ENCODE results near the gene OVCA2.
"Not testable (repeated sequence)": the region's sequence is repeated elsewhere in the genome, so short reads cannot be mapped to it uniquely, and the experiment has no call there.

The OVCA2 gene

DNA sequence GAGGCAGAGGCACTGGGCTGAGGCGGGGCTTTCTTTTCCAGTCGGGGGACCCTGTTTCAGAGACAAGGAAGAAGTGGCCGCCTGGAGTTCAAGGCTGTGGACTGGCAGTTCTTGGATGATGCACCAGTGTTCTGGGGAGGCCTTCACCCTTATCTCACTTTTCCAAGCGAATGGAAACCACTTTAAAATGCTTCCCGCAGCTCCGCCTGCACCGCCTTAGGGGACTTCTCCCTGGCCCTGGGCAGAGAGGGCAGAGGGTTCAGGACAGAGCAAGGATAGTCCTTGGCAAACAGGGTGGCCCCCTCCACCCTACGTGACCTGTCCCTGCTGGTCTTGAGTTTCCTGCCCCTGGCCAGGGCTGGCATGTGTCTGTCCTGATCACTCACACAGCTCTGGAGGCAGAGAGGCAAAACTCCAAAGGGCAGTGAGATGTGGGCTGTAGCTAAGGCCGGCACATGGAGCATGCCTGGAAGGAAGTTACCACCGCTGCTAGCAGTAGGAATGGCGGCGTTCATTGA, 37.3 kb upstream of the OVCA2 start:
- H3K4me1 ChIP-seq (ENCODE audit: control insufficient read depth, insufficient read depth, low read length): peaks cover 7% of the 10 kb centered on the region
- H3K36me3 ChIP-seq (ENCODE audit: control insufficient read depth, insufficient read depth, low read length): no peaks in the 10 kb centered on the region
- no peak overlapping the region for H3K9ac ChIP-seq (ENCODE audit: low read length)
- no peaks in the 10 kb centered on the region for H3K27me3 ChIP-seq (ENCODE audit: control insufficient read depth, insufficient read depth, low read length)
- no peak overlapping the region for H3K27ac ChIP-seq (ENCODE audit: low read depth, low read length)
- H3K4me3 ChIP-seq (ENCODE audit: low read length): no peak overlapping the region

GRCh38 chr17:2008332-2009126, 33.3 kb upstream of the OVCA2 start:
- Histone ChIP-seq H3K36me3 (ENCODE audit: control insufficient read depth, insufficient read depth, low read length) (no peaks in the 10 kb centered on the region), H3K9ac (ENCODE audit: low read length) (no peak overlapping the region), H3K4me1 (ENCODE audit: control insufficient read depth, insufficient read depth, low read length) (peaks cover 2% of the 10 kb centered on the region), H3K27me3 (ENCODE audit: control insufficient read depth, insufficient read depth, low read length) (no peaks in the 10 kb centered on the region), H3K27ac (ENCODE audit: low read depth, low read length) (no peak overlapping the region), H3K4me3 (ENCODE audit: low read length) (no peak overlapping the region)

- Histone ChIP-seq H3K27ac (ENCODE audit: low read depth, low read length) (no peak overlapping the region), H3K36me3 (ENCODE audit: control insufficient read depth, insufficient read depth, low read length) (no peaks in the 10 kb centered on the region), H3K4me3 (ENCODE audit: low read length) (no peak overlapping the region), H3K9ac (ENCODE audit: low read length) (no peak overlapping the region), H3K4me1 (ENCODE audit: control insufficient read depth, insufficient read depth, low read length) (peaks cover 2% of the 10 kb centered on the region), H3K27me3 (ENCODE audit: control insufficient read depth, insufficient read depth, low read length) (no peaks in the 10 kb centered on the region)
Measured at GRCh38 chr17:2009737-2010136, 32.1 kb upstream of the OVCA2 start.

DNA sequence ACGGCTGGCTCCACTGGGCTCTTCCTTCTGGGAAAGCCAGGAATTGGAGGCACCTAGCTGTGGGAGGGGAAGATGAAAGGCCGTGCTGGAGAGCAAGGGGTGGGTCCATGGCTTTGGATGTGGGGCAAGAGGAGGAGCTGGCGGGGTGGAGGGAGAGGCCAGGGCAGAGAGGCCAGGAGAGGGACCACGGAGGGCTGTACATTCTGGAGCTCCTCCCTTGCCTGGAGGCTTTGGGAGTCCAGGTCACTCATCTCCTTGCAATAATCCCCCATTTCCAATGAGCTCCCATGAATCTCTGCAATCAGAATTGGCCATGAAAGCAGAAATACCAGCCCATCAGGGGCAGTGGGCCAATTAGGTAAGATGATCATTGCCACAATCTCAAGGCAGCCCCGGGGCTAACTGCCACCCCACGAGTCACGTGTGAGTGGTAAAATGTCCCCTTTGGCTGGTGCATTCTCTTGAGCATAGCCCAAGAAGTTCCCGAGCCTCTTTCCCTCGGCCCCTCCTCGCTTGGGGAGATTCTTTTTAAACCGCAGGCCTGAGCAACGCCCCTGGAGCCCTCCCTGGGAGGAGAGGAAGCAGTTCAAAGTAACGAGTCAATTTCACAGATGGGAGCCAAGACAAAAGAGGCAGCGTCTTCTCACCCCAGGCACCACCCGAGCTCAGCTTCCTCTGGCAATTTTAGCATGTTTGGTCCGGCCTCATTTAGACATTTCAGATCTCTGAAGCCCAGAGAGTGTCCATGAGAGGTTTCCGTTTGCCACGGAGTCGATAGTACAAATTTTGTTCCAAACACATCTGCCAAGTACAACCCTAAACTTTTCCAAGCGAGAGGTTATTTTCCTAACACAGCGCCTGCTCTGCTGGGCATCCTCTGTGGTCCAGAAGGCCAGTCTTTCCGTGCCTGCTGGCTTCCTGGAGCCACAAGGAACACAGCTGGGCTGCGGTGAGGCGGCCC, 30.1 kb upstream of the OVCA2 start:
- Histone ChIP-seq H3K27ac (ENCODE audit: low read depth, low read length) (no peak overlapping the region), H3K4me1 (ENCODE audit: control insufficient read depth, insufficient read depth, low read length) (peaks cover 2% of the 10 kb centered on the region), H3K27me3 (ENCODE audit: control insufficient read depth, insufficient read depth, low read length) (no peaks in the 10 kb centered on the region), H3K36me3 (ENCODE audit: control insufficient read depth, insufficient read depth, low read length) (no peaks in the 10 kb centered on the region), H3K9ac (ENCODE audit: low read length) (no peak overlapping the region), H3K4me3 (ENCODE audit: low read length) (no peak overlapping the region)

DNA sequence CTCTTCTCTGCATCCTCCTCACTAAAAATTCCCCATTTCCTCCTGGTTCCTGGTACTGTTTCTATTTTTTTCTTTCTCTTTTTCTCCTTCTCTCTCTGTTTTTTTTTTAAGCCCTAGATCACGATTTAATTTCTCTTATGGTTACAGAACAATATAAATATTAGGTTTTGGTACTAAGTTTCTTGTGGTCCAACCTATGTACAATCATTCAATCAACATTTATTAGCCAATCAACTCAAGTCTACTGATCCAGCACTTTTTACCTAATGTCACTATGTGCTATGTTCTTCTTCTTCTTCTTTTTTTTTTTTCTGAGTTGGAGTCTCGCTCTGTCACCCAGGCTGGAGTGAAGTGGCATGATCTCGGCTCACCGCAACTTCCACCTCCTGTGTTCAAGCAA, 29.3 kb upstream of the OVCA2 start:
- Histone ChIP-seq H3K27me3 (ENCODE audit: control insufficient read depth, insufficient read depth, low read length) (no peaks in the 10 kb centered on the region), H3K9ac (ENCODE audit: low read length) (no peak overlapping the region), H3K27ac (ENCODE audit: low read depth, low read length) (no peak overlapping the region), H3K36me3 (ENCODE audit: control insufficient read depth, insufficient read depth, low read length) (no peaks in the 10 kb centered on the region), H3K4me1 (ENCODE audit: control insufficient read depth, insufficient read depth, low read length) (peaks cover 2% of the 10 kb centered on the region), H3K4me3 (ENCODE audit: low read length) (no peak overlapping the region)

DNA sequence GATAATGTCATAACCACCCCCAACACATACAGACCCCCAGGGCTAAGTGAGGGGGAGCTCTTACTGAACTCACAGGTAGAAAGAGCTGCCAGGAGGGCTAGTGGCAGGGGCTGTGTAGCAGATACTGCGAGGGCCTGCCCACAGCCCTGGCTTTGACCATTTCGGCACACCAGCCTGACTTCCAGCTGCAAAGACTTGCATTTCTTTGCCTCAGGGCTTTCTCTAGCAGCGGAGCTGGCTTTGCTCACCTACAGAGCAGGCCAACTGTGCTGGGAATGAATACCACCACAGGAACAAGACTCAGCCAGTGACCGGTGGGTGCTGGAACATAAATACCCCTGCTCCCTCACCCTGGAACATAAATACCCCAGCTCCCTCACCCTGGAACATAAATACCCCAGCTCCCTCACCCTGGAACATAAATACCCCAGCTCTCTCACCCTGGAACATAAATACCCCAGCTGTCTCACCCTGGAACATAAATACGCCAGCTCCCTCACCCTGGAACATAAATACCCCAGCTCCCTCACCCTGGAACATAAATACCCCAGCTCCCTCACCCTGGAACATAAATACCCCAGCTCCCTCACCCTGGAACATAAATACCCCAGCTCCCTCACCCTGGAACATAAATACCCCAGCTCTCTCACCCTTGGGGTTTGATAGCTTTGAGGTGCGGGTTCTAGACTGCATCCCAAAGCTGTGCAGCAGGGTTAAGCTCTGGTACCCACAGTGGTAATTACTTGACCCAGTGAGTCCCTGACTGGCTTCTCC, 28.4 kb upstream of the OVCA2 start:
- H3K4me3 ChIP-seq (ENCODE audit: low read length): not testable (repeated sequence)

DNA sequence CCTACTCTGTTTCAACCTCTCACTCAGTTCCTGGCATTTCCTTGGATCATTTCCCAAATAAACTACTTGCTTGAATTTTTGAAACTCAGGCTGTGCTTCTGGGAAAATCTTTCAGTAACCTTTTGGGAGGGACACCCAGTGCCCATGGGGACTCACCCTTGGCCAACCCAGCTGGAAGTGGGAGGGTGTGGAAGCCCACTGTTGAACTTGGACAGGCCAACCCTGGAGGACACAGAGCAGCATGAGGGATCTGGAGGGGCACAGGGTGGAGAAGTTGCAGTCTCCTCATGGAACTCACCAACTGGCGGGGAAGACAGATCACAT, 27.9 kb upstream of the OVCA2 start:
- no peaks in the 10 kb centered on the region for H3K36me3 ChIP-seq (ENCODE audit: control insufficient read depth, insufficient read depth, low read length)
- H3K4me1 ChIP-seq (ENCODE audit: control insufficient read depth, insufficient read depth, low read length): peaks cover 2% of the 10 kb centered on the region
- peaks cover 10% of the 10 kb centered on the region for H3K27me3 ChIP-seq (ENCODE audit: control insufficient read depth, insufficient read depth, low read length)
- no peak overlapping the region for H3K4me3 ChIP-seq (ENCODE audit: low read length)
- no peak overlapping the region for H3K27ac ChIP-seq (ENCODE audit: low read depth, low read length)
- no peak overlapping the region for H3K9ac ChIP-seq (ENCODE audit: low read length)

More for the DNA sequence above, 28.4 kb upstream of the OVCA2 start:
- H3K27ac ChIP-seq (ENCODE audit: low read depth, low read length); H3K4me1 ChIP-seq (ENCODE audit: control insufficient read depth, insufficient read depth, low read length); H3K27me3 ChIP-seq (ENCODE audit: control insufficient read depth, insufficient read depth, low read length); H3K9ac ChIP-seq (ENCODE audit: low read length); H3K36me3 ChIP-seq (ENCODE audit: control insufficient read depth, insufficient read depth, low read length): not testable (repeated sequence)

- H3K36me3 ChIP-seq (ENCODE audit: control insufficient read depth, insufficient read depth, low read length): no peaks in the 10 kb centered on the region
- peaks cover 10% of the 10 kb centered on the region for H3K27me3 ChIP-seq (ENCODE audit: control insufficient read depth, insufficient read depth, low read length)
- no peak overlapping the region for H3K4me3 ChIP-seq (ENCODE audit: low read length)
- no peak overlapping the region for H3K9ac ChIP-seq (ENCODE audit: low read length)
- H3K4me1 ChIP-seq (ENCODE audit: control insufficient read depth, insufficient read depth, low read length): peaks cover 2% of the 10 kb centered on the region
- no peak overlapping the region for H3K27ac ChIP-seq (ENCODE audit: low read depth, low read length)
Measured at GRCh38 chr17:2015314-2015713, 26.5 kb upstream of the OVCA2 start.

DNA sequence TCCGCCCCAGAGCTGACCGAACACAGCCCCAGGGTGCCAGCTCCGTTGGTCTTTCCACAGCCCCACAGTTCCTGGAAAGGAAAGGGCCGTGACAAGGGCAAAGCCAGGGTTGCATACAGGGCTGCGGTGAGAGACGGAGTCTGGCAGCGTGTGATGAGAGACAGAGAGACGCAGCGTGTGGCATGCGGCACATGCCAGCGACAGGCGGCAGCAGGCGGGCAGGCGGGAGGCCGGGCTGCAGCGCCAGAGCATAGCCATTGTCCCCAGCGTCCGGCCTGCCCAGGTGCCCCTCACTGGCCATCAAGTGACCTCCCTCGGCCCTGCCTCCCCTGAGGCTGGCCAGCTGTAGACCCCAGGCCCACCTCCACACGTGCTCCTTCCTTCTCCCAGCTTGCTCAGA, 25.3 kb upstream of the OVCA2 start:
- Histone ChIP-seq H3K4me1 (ENCODE audit: control insufficient read depth, insufficient read depth, low read length) (peaks cover 2% of the 10 kb centered on the region), H3K27me3 (ENCODE audit: control insufficient read depth, insufficient read depth, low read length) (peaks cover 10% of the 10 kb centered on the region), H3K4me3 (ENCODE audit: low read length) (no peak overlapping the region), H3K27ac (ENCODE audit: low read depth, low read length) (no peak overlapping the region), H3K9ac (ENCODE audit: low read length) (no peak overlapping the region), H3K36me3 (ENCODE audit: control insufficient read depth, insufficient read depth, low read length) (no peaks in the 10 kb centered on the region)

DNA sequence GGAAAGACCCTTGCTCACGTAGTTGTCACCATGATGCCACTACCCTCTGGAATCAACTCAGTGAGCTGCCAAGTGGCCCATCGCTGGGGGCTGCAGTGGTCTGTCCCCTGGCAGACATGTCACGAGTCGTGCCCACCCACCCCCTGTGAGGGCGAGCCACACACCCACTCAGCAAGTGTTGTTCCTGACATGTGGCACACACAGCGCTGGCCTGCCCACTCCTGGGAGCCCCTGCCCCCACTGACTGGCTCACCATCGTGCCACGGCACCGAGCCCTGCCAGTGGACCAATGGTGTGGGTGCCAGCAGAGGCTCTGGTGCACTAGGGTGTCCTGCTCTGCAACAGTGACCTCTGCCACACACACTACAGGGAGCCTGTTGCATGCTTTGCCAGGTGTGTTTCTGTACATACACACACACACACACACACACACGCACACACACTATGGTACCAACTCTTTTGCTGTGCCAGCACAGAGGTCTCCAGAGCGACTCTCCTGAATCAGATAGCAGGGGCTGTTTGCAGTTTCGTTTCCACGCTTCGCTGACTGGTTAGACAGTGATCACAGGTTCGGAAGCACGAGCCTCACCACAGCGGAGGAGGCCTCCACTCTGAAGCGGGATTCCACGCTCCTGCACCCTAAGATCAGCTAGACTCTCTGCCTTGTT, 24.4 kb upstream of the OVCA2 start:
- Histone ChIP-seq H3K4me1 (ENCODE audit: control insufficient read depth, insufficient read depth, low read length) (no peaks in the 10 kb centered on the region), H3K36me3 (ENCODE audit: control insufficient read depth, insufficient read depth, low read length) (no peaks in the 10 kb centered on the region), H3K27me3 (ENCODE audit: control insufficient read depth, insufficient read depth, low read length) (peaks cover 10% of the 10 kb centered on the region), H3K27ac (ENCODE audit: low read depth, low read length) (no peak overlapping the region), H3K4me3 (ENCODE audit: low read length) (no peak overlapping the region), H3K9ac (ENCODE audit: low read length) (no peak overlapping the region)

DNA sequence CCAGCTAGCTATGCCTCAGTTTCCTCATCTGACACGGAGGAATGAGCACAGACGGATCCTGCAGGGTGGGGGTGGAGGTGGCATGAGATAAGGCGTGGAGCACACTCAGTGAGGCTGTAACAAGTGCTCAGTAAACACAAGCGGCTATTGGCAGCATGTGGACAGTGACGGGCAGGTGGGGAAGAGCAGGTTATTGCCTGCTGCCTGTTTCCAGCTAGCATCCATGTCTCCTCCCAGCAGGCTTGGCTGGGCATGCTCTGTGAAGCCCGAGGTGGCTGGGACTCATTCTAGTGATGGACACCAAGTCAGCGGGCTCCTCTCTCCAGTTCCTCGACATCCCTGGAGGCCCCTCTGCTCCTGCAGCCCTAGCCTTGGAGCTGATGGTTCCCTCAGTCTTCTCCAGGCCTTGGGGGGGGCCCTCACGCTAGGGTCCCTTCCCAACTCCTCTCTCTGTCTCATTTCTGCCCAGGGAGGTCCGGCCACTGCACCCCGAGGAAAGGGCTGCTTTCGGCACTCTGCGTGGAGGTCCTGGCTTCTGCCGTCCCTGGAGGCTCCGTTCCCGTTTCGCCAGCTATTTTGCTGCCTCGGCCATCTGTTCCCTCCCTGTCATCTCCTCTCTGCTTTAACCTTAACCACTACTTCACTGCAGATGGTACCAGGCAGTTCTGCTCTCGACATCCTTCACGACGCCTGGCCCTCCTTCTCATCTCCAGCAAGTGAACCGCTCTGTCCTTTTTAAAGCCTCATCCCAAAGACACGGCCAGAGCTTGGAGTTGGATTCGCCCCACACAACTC, 22.9 kb upstream of the OVCA2 start:
- H3K4me3 ChIP-seq (ENCODE audit: low read length): no peak overlapping the region
- H3K27me3 ChIP-seq (ENCODE audit: control insufficient read depth, insufficient read depth, low read length): peaks cover 10% of the 10 kb centered on the region
- H3K4me1 ChIP-seq (ENCODE audit: control insufficient read depth, insufficient read depth, low read length): no peaks in the 10 kb centered on the region
- no peak overlapping the region for H3K27ac ChIP-seq (ENCODE audit: low read depth, low read length)
- no peak overlapping the region for H3K9ac ChIP-seq (ENCODE audit: low read length)
- no peaks in the 10 kb centered on the region for H3K36me3 ChIP-seq (ENCODE audit: control insufficient read depth, insufficient read depth, low read length)
